HG03442 (cell line): ENCODE data around the gene CHST8.

Experiments used
- ATAC-seq: cut with Tn5 transposase; IDR thresholded peaks from one replicate; pipeline ENCODE4 v1.9.1; 2021; ENCODE audit warnings: mild to moderate bottlenecking, moderate library complexity; ENCODE audit not compliant: unreplicated experiment

CHST8 gene

GRCh38 chr19:33763633-33764371, 142.0 kb downstream of the CHST8 start:
- ATAC-seq: no peak

GRCh38 chr19:33766623-33767022, 144.9 kb downstream of the CHST8 start:
- no peak for ATAC-seq

GRCh38 chr19:33767898-33768413, 146.2 kb downstream of the CHST8 start:
- no peak for ATAC-seq

- no peak for ATAC-seq
Measured at GRCh38 chr19:33769208-33769607, 147.5 kb downstream of the CHST8 start.

- ATAC-seq: no peak
Measured at GRCh38 chr19:33770107-33770506, 148.4 kb downstream of the CHST8 start.

- ATAC-seq: no peak
Measured at GRCh38 chr19:33771384-33772101, 149.8 kb downstream of the CHST8 start.

GRCh38 chr19:33772102-33772857, 150.5 kb downstream of the CHST8 start:
- ATAC-seq: no peak

GRCh38 chr19:33772858-33773180, 151.1 kb downstream of the CHST8 start:
- no peak for ATAC-seq

- ATAC-seq: no peak
Measured at GRCh38 chr19:33773704-33774624, 152.2 kb downstream of the CHST8 start.

- no peak for ATAC-seq
Measured at GRCh38 chr19:33774751-33775150, 153.0 kb downstream of the CHST8 start.

GRCh38 chr19:33775731-33776487, 154.2 kb downstream of the CHST8 start:
- no peak for ATAC-seq

- ATAC-seq: no peak
Measured at GRCh38 chr19:33777351-33777750, 155.6 kb downstream of the CHST8 start.

GRCh38 chr19:33777753-33778088, 156.0 kb downstream of the CHST8 start:
- ATAC-seq: no peak

- ATAC-seq: peak; percentile 84
Measured at GRCh38 chr19:33778089-33778791, 156.5 kb downstream of the CHST8 start.

- ATAC-seq: no peak
Measured at GRCh38 chr19:33779849-33780248, 158.1 kb downstream of the CHST8 start.

- no peak for ATAC-seq
Measured at GRCh38 chr19:33780251-33780650, 158.5 kb downstream of the CHST8 start.

GRCh38 chr19:33780746-33781145, 159.0 kb downstream of the CHST8 start:
- ATAC-seq: no peak

- ATAC-seq: no peak
Measured at GRCh38 chr19:33781415-33781935, 159.7 kb downstream of the CHST8 start.

- ATAC-seq: no peak
Measured at GRCh38 chr19:33781996-33782395, 160.2 kb downstream of the CHST8 start.
